NOMO-1 (cell line): ENCODE results near the gene RTN4.

Experiments used
- DNase-seq, 2 experiments: peaks; one replicate each; lab custom pipeline; 2025; ENCODE audit not compliant: unreplicated experiment in 2 of 2; lab: John Stamatoyannopoulos, UW

Gene RTN4

DNA sequence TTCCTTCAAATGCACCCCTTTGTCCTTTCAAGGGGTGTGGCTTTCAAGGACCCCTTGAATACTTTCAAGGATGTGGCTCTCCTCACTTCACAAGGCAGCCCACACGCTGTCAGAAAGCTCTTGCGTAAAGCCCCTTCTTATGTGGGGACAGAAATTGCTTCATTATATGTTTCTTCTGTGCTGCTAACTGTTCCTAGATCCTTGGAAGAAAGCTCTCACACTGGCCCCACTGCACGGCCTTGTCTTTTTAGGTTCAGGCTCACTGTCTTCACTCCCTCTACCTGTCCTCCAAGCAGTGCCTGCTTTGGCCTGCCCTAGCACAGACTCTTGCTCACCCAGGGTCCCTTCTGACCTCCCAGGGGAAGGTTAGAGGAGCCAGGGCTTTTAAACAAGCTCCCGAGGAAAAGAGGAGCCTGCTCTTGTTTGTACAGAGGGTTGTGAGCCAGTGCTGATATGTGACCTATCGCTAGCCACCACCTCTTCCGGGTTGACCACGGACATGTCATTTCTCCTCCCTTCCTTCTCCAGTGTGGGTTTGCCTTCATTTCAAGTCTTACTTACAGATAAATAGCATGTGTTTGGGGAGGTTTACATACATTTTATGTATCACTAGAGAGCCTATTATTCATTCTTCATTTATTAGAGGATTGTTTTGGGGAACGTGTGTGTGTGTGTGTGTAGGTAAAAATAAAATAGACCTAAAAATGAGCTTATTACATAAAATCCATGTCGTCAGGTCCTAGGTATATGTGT lies 94.7 kb downstream of the RTN4 start:
- DNase-seq = no peak

DNA sequence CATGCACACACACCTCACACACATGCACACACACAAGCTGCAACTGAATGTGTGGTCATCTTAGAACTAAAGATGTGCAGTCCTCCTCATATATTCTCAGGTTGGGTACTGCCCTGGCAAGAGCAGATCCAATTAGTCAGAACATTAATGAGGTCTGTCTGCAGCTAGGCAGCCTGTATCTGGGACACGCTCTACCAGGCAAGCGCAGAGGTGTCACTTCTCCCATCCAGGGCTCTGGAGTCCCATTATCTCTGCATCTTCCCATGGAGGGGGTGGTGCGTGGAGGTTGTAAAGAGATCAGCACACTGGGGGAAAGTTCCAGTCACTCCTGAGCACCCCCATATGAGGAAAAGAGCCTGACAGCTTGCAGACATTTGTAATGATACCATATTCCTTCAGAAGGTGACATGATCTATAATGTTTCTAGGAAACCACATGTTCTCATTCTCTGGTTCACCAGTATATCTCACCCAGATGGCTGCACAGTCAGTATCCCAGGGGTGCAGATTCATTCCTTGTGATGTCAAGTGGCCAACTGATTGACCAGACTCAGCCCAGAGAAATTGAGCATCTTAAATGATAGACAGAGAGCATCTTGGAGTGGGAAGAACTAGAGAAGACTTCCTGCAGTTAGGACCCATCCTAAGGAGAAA lies 95.4 kb downstream of the RTN4 start:
- DNase-seq = no peak

DNA sequence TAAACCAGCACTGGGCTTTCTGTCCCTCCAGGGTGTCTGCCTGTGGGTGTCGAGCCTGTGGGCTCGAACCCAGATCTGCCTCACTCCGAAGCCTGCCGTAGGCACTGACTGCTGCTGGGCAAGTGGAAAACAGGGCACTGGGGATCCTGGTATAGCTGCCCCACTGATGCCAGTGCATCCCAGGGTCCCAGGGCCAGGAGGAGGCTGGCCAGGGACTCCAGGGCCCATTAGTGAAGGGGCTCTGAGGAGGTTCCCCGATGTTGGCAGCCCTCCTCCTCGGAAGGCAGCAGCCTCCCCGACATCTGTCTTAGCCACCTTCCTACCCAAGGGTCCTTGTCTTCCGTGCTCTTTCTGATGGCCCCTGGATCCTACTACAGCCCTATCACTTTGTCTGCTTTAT lies 96.1 kb downstream of the RTN4 start:
- no peak for DNase-seq

DNA sequence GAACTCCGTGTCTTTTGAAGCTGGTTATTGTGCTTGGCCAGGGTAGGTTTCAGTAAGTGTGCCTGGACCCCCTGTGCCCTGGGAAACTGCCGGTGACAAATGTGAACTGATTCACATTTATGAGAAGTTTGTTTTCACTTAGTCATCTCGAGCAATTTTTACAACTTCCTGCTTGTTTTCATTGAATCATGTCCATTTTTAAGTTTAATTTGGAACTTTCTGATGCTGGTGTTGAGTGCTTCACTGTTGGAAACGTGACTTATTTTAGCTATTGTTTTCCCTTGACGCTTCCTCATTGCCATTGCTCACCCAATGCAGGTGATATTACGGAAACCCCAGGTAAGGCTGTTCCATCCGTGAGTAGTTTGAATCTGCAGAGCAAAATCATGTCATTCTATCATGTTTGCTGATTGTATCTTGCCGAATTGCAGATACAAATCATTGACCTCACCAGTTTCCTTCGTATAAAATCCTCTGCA lies 97.2 kb downstream of the RTN4 start:
- peak in 1 of 2 experiments; percentile 37 for DNase-seq

DNA sequence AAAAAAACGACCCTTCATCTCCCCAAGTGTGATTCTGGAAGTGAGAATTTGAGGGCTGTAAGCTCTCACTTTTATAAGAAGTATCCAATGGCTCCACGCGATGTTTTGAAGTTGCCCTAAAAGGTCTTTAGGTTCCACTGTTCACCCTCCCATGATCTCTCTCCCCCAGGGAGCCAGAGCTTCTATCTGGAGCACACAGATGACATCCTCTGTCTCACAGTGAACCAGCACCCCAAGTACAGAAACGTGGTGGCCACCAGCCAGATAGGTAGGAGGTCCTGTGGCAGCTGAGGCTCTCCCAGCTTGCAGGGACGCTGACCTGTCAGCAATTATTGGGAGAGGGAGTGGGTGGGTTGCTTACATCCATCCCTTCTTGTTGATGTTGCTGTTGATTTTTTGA lies 97.8 kb downstream of the RTN4 start:
- DNase-seq = no peak

DNA sequence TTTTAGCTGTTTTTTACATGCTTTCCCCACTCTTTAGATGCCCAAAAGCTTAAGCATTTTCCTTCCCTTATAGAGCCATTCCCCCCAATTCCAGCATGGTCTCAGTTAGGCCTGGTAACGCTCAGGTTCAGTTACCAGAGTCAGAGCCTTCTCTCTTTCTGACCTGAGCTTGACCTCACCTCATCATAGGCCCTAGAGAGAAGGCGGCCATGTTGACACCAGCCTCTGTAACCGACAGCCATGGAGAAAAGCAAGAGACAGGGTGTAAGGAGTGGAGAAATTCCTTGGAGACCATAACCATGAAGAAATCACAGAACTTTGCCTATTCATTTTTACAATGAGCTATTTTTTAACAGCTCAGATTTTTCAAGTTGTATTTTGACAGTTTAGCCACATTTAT lies 99.4 kb downstream of the RTN4 start:
- DNase-seq = no peak

DNA sequence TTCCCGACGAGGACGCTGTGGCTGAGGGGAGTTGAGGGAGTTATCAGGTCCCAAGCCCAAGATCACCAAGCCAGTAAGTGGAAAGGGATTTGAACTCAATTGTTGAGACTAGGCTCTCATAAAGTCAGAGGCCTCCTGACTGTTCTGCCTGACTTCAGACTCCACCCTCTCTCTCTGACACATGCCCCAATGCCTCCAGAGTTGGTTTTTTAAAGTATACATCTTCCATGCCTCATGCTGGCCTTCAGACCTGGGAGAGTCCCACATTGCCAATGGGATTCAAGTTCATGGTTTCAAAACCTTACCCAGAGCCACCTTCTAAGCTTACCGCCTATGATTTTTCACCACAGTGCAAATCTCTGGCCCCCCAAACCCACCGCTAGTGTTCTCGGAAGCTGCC lies 100.8 kb downstream of the RTN4 start:
- no peak for DNase-seq

DNA sequence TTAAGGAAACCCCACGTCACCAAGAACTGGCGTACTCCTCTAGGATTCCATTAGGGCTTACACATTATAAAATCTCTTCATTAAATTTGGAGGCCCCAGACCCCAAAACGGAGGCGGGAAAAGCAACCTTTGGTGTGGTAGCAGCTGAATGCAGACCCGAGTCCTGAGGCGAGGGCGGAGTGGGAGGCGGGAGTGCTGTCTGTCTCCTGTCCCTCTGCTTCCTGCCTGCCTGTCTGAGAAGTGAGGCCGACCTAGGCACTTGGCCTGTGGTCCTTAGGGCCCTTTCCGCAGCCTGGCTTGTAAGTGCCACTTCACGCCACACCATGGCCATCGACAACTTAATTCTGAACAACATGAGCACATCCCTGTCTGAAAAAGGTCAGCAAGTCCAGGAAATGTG lies 102.1 kb downstream of the RTN4 start:
- DNase-seq = no peak

DNA sequence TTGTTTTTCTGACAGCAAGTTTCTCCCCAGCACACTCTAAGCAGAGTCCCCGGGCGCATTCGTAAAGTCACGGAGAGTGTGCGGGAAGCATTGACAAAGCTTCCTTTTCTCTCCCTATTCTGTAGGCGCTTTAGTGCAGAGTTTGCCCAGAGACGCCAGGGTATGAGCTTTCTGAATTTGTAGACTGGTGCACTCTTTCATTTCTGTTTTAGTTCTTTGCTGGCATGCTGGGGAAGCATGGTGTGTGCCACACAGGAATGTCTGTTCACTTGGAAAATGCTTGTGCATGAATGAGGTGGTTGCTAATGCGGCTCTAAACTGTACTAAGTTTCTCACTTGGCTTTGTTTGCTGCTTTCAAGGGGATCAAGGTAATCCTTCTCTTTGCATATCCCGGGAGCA lies 102.6 kb downstream of the RTN4 start:
- DNase-seq = no peak

DNA sequence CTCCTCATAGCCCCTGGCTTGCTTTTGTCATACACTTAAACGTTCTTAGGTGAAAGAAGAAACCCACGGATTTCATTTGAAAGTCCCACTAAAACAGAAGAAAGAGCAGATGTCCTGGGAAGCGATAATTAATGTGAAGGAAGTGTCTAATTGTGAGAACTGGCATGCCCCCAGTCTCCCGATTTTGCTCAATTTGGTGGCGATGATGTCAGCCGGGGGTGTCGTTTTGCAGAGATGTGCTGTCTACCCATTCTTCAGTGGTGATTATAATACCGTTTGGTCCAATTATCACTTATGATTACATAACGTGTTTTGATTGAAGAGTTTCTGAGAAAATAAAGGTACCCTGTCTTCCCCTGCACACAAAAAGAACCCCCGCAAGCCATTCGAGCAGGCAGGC lies 103.1 kb downstream of the RTN4 start:
- DNase-seq = no peak

DNA sequence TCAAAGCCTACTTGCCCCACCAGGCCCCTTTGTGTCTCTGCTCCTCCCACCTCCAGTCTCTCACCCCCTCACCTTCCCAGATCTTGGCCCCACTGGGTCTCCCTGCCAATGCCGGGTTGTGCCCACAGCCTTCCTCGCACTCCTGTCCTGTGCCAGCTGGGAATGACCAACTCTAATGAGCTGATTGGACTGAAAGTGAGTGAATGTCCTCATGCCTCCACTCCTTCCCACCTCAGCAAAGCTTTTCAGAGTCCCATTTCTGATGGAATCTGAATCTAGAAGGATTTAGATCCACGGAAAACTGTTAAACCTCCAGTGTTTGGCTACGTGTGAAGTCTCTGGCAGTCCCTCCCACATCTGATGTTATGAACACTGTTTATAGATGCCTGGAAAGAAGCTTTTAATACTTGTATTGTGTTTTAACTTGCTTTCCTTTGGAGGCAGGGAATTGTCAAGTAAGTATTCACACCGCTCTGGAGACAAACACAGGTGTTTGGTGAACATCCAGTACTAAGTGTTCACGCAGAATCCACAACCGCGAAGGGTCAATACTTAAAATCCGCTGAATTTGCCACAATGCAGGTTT lies 103.9 kb downstream of the RTN4 start:
- DNase-seq = no peak

DNA sequence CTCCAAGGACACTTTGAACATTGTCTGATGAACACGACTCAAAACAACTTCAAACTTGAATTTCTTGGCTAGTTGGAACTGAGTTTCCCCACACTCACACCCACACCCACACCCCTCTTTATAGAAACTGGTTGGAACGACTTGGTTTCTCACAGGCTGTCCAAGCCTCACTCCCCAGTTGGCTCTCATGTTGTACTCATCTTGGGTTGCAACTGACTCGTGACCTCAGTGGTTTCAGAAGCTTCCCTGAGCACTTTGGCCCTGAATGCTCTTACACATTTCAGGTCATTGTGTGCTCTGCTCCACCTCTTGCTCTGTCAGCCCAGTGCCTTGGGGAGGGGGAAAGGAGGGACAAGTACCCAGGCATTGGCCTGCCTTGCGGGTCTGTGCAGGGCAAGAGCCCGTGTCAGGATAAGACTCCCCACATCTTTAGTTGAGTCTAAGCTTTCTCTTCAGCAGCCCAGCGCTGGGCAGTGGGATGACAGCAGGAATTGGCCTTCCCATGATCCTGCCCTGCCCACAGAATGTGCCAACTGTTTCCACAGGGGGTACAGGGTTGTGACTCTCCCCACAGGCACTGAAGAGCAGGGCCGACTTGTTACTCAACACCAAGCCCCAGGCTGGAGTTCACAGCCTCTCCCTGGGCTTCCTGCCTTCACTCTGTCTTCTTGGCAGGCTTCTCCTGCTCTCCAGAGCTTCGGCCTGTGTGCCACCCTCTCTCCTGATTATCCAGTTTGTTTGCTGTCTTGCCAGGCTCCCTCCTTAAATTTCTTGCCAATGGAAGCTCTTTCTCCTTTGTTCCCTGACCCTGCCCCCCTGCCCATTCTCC lies 104.6 kb downstream of the RTN4 start:
- DNase-seq = no peak

DNA sequence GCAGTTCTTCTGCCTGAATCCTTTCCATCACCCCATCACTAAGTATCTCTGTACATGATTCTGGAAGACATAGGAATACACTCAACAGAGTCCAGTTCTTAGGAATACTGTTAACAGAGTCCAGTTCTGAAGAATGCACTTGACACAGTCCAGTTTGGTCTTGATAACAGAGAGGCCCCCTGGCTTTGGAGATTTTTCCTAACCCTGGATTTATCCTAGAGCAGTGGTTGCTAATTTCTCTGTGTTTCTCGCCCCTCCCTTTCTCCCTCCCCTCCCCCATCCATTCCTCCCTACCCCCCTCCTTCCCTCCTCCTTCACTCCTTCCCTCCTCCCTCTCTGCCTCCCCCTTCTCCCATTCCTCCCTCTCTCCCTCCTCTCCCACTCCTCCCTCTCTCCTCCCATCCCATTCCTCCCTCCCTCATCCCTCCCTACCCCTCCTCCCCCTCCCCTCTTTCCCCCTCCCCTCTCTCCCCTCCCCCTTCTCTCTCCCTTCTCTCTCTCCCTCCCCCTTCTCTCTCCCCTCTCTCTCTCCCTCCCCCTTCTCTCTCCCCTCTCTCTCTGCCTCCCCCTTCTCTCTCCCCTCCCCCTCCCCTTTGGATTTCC lies 105.4 kb downstream of the RTN4 start:
- DNase-seq = no peak

DNA sequence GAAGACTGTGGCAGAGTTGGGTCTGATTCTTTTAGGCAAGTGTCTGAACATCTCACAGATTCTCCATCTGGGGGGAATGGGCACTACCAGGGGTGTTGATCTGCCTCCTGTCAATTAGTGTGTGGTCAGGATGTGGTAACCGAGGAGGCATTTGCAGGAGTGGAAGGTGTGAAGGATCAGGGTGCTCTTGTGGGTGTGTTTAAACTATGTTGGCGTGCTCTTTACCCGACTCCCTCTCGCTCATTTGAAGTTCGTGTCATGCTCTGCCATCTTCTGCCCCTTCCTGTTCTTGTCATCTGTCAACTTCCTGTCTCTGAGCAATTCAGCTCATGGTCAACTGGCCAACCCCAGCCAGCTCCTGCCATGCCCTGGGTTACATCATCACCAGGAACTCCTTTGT lies 107.9 kb downstream of the RTN4 start:
- no peak for DNase-seq

DNA sequence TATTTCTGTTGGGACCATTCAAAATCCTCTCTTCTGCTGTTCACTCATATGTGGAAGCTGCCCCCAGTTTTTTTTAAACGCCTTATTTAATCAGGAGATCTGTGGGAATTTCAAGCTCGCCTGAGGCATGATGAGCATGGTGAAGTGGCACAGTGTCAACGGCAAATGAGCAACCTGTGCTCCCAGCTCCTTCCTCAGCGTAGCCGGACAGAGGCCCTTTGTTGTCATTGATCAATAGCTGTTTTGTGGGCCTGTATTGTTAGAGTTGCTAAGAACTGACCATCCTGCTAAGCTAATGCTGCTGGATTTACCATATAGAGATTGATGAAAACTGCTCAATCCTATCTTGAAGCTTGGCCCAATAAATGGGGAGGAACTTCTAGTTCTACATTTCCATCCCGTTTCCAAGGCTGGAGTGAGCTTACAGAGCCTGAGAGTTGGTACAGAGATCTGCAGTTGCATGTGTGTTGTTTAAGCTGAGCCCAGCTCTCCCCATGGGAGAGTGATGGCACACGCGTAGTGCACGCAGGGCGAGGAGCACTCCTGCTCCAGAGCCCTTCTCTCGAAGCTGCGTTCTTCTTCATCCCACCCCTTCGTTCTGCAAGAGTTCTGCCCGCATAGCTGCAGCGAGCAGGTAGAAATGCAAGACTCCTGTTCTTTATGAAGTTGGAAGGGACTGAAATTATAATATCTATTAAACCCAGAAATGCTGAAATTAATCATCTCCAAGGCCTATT lies 108.8 kb downstream of the RTN4 start:
- DNase-seq = no peak

DNA sequence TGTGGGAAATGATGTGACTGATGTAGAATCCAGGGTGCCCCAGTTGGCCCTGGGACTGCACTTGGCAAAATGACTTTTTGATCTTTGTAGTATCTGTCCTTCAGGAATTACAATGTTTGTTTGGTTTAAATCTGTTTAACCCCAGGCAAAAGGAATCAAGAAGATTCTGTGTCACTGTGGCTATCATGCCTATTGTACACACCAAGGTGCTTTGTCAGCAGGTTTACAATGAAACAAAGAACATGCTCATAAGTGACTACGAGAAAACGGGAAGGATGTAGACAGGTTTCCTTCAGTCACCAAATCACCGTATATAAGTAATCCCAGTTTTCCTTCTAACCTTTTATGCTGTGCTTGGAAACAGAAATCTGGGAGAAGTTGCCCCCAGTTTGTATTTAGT lies 109.5 kb downstream of the RTN4 start:
- no peak for DNase-seq

DNA sequence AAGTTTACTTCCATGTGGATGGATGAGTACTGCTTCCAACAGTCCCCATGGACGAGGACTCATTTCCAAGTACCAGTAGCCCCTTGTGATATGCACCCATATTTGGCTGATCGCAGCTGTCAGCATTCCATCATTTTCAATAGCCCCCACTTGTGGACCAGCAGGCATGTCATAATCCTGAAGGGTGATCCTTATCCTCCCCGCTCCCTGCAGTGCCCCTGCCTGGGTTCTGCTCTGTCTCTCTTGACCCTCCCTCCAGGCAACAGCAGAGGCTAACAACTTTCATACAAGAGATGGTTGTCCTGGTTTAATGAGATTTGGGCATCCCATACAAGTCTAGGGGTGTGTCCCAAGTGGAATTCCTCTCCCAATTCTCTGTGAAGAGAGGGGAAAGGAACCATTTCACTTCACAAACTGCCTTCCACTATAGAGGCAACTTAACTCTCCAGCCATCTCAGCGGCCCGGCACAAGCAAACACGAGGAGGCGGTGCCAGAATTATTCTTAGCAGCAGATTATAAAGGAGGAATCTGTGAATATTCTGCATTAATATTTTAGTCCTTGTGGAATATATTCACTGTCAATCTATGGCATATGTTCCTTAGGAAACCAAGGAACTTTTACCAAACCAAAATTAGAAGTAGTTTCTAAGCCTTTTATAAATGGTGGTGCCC lies 110.7 kb downstream of the RTN4 start:
- DNase-seq = no peak

DNA sequence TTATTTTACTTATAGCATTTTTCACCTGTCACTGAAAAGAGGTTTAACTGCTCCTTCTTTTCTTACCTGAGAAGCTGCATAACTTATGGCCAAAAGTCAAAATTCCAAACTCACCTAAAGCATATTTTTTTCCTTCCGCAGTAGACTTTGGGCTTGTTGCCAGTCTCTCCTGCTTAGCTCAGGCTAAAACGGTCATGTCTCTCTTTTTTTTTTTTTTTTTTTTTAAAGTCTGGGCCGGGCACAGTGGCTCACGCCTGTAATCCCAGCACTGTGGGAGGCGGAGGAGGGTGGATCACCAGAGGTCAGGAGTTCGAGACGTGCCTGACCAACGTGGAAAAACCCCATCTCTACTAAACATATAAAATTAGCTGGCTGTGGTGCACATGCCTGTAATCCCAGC lies 113.5 kb downstream of the RTN4 start:
- DNase-seq = no peak

DNA sequence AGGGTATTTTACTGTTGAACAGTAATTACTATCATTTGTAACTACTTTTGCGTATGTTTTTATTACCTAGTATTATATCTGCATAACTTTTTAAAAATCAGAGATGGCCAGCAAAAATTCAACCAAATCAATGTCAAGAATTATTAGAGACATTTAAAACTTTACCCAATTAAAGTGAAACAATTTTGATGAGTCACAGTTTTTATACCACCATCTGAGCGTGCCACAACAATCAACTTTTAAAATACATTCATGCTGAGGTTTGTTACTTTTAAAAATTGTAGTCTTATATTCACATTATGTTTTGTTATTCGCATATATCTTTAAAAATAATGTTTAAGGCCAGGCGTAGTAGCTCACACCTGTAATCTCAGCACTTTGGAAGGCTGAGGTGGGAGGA lies 114.9 kb downstream of the RTN4 start:
- DNase-seq = no peak

DNA sequence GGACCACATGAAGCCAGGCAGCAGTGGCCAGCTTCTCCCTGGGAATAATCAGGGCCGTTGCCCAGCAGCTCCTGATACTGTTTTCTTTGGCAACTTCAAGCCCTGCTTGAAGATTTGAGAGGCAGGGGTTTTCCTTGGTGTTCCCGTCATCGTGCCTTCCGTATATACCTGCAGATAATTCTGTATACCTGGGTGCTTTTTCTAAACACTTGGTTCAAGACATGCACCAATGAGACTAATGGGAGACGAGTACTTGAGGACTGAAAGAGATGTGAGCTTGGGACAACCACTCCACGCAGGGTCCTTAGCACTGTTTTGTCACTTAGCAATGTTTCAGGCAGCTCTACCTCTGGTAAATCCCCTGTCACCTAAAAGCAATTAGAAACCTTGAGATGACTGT lies 118.8 kb downstream of the RTN4 start:
- DNase-seq = no peak
